Parathyroid adenoma (tissue), 2 donors: Measurements from ENCODE around the gene TTC39A.

Source experiments
- H2AFZ ChIP-seq: fragments of 300-600 bp; sonication (generic); one replicate; pipeline ENCODE4 v1.7.0; 2017; ENCODE audit warnings: antibody characterized with exemption, mild to moderate bottlenecking
- H3K27ac ChIP-seq: fragments of 300-600 bp; sonication (generic); one replicate; pipeline ENCODE4 v1.7.0; 2017
- H3K27me3 ChIP-seq: fragments of 300-600 bp; sonication (generic); one replicate; pipeline ENCODE4 v1.7.0; 2017; ENCODE audit warnings: low read length; ENCODE audit not compliant: control insufficient read depth, insufficient read depth
- H3K36me3 ChIP-seq: fragments of 300-600 bp; sonication (generic); one replicate; pipeline ENCODE4 v1.7.0; 2017; ENCODE audit warnings: low read length; ENCODE audit not compliant: control insufficient read depth, insufficient read depth
- H3K4me1 ChIP-seq: fragments of 300-600 bp; sonication (generic); one replicate; pipeline ENCODE4 v1.7.0; 2017; ENCODE audit warnings: control low read depth
- H3K4me2 ChIP-seq: fragments of 300-600 bp; sonication (generic); one replicate; pipeline ENCODE4 v1.7.0; 2017; ENCODE audit warnings: low read length
- H3K4me3 ChIP-seq: fragments of 300-600 bp; sonication (generic); one replicate; pipeline ENCODE4 v1.7.0; 2017; ENCODE audit warnings: low read depth, low read length
- H3K79me2 ChIP-seq: fragments of 300-600 bp; sonication (generic); one replicate; pipeline ENCODE4 v1.7.0; 2017; ENCODE audit warnings: control low read depth
- H3K9ac ChIP-seq: fragments of 300-600 bp; sonication (generic); one replicate; pipeline ENCODE4 v1.7.0; 2017; ENCODE audit warnings: mild to moderate bottlenecking
- H3K9me3 ChIP-seq: fragments of 300-600 bp; sonication (generic); one replicate; pipeline ENCODE4 v1.7.0; 2017; ENCODE audit warnings: low read length; ENCODE audit not compliant: control insufficient read depth
- TF ChIP-seq, protein P1 (sequence below): fragments of 300-600 bp; sonication (generic); IDR thresholded peaks from one replicate; pipeline ENCODE4 v1.7.0; 2017; ENCODE audit warnings: antibody characterized with exemption, mild to moderate bottlenecking
- donor health status: primary hyperparathyroidism.

Gene TTC39A

DNA sequence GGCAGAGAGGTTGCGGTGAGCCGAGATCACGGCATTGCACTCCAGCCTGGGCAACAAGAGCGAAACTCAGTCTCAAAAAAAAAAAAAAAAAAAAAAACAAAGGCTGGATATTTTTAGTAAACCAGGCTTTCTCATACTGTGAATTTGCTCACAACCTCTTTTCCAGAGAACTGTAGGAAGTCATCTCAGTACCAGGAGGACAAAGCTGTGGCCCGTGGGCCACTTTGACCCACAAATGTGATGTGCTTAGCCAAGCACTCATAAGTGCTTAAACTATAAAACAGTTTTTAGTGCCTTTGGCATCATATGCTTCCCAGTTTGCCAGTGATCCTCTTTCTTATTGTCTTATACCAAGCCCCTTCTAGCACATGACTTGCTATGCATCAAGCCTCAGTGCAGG, 47.8 kb downstream of the TTC39A start:
- Histone ChIP-seq H3K27ac (no peak overlapping the region), H2AFZ (no peak overlapping the region), H3K36me3 (no peaks in the 10 kb centered on the region), H3K79me2 (no peaks in the 10 kb centered on the region), H3K9ac (no peak overlapping the region), H3K9me3 (no peaks in the 10 kb centered on the region), H3K27me3 (no peaks in the 10 kb centered on the region), H3K4me2 (no peak overlapping the region), H3K4me1 (peaks cover 6% of the 10 kb centered on the region), H3K4me3 (no peak overlapping the region)
- TF ChIP-seq, protein P1, sequence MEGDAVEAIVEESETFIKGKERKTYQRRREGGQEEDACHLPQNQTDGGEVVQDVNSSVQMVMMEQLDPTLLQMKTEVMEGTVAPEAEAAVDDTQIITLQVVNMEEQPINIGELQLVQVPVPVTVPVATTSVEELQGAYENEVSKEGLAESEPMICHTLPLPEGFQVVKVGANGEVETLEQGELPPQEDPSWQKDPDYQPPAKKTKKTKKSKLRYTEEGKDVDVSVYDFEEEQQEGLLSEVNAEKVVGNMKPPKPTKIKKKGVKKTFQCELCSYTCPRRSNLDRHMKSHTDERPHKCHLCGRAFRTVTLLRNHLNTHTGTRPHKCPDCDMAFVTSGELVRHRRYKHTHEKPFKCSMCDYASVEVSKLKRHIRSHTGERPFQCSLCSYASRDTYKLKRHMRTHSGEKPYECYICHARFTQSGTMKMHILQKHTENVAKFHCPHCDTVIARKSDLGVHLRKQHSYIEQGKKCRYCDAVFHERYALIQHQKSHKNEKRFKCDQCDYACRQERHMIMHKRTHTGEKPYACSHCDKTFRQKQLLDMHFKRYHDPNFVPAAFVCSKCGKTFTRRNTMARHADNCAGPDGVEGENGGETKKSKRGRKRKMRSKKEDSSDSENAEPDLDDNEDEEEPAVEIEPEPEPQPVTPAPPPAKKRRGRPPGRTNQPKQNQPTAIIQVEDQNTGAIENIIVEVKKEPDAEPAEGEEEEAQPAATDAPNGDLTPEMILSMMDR = no peak

DNA sequence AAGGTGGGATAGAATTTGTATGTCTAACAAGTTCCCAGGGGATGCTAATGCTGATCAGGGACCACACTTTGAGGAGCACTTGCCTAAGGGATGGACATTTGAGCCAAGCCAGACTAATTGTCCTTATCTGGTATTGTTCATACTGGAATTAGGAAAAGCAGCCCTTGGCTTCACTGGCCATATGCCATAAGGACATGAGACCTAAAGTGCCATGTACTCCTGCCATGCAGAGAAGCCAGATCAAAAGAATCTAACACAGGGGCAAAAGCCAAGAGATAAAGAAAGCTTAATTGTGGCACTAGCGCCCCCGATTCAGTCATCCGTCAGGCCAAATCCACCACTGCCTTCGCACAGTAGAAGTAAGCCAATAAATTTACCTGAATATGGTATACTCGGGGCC, 48.6 kb downstream of the TTC39A start:
- Histone ChIP-seq H3K36me3 (no peaks in the 10 kb centered on the region), H3K27me3 (no peaks in the 10 kb centered on the region), H3K27ac (no peak overlapping the region), H3K4me1 (peaks cover 6% of the 10 kb centered on the region), H3K79me2 (no peaks in the 10 kb centered on the region), H2AFZ (no peak overlapping the region), H3K4me2 (no peak overlapping the region), H3K9me3 (no peaks in the 10 kb centered on the region), H3K9ac (no peak overlapping the region), H3K4me3 (no peak overlapping the region)
- TF ChIP-seq, protein P1 = no peak

DNA sequence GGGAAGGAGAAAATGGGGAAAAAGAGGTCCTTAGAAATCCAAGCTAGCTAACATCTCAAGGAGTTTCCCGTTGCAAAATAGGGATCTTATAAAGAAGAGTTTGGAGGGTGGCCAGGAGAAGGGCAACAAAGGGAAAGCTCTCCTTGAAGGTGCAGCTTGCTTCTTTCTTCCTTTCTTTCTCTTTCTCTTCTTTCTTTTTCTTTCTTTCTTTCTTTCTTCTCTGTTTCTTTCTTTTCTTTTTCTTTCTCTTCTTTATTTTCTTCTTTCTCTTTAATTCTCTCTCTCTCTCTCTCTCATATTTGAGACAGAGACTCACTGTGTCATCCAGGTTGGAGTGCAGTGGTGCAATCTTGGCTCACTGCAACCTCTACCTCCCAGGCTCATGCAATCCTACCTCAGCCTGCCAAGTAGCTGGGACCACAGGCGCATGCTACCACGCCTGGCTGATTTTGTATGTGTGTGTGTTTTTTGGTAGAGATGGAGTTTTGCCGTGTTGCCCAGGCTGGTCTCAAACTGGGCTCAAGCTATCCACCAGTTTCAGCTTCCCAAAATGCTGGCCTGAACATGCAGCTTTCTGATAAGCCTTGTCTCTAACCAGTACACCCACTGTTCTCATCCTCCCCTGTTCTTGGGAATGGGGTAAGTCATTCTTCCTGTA, 49.9 kb downstream of the TTC39A start:
- H3K9ac ChIP-seq = no peak overlapping the region
- no peak overlapping the region for H3K4me2 ChIP-seq
- peaks cover 6% of the 10 kb centered on the region for H3K4me1 ChIP-seq
- no peaks in the 10 kb centered on the region for H3K9me3 ChIP-seq
- no peak overlapping the region for H3K27ac ChIP-seq
- H3K4me3 ChIP-seq = no peak overlapping the region
- TF ChIP-seq, protein P1 = no peak
- no peak overlapping the region for H2AFZ ChIP-seq
- no peaks in the 10 kb centered on the region for H3K27me3 ChIP-seq
- no peaks in the 10 kb centered on the region for H3K36me3 ChIP-seq
- no peaks in the 10 kb centered on the region for H3K79me2 ChIP-seq

DNA sequence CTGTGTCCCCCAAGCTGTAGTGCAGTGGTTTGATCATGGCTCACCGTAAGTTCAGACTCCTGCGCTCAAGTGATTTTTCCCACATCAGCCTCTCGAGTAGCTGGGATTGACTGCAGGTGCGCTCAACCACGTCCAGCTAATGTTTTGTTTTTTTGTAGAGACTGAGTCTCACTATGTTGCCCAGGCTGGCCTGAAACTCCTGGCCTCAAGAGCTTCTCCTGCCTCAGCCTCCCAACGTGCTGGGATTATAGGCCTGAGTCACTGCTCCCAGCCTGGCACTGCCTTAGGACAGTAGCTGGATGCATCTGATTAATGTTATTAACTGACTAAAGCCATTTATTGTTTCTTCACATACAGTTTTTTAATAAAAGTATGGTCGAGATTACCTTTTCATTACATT, 54.1 kb downstream of the TTC39A start:
- TF ChIP-seq, protein P1 = no peak

DNA sequence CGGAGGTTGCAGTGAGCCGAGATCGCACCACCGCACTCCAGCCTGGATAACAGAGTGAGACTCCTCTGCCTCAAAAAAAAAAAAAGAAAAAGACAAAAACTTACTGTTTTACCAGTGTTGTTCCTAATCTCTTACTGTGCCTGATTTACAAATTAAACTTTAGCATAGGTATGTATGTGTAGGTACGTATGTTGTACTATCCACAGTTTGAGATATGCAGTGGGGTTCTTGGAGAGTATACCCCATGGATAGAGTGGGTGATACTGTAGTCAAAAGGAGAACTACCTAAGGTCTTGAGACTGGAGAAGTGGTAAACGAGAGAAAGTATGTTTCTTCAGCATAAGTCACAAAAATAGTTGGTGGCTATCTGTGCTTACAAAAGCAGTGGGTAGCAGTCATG, 55.7 kb downstream of the TTC39A start:
- H3K79me2 ChIP-seq = no peaks in the 10 kb centered on the region
- no peak overlapping the region for H3K4me3 ChIP-seq
- TF ChIP-seq, protein P1 = no peak
- H3K9ac ChIP-seq = no peak overlapping the region
- no peaks in the 10 kb centered on the region for H3K4me1 ChIP-seq
- H3K27me3 ChIP-seq = no peaks in the 10 kb centered on the region
- no peaks in the 10 kb centered on the region for H3K36me3 ChIP-seq
- H3K27ac ChIP-seq = no peak overlapping the region
- no peaks in the 10 kb centered on the region for H3K9me3 ChIP-seq
- no peak overlapping the region for H3K4me2 ChIP-seq
- no peak overlapping the region for H2AFZ ChIP-seq

More for the DNA sequence above, 54.1 kb downstream of the TTC39A start:
- Histone ChIP-seq H3K4me2 (no peak overlapping the region), H3K79me2 (no peaks in the 10 kb centered on the region), H3K4me1 (no peaks in the 10 kb centered on the region), H2AFZ (no peak overlapping the region), H3K27me3 (no peaks in the 10 kb centered on the region), H3K9ac (no peak overlapping the region), H3K4me3 (no peak overlapping the region), H3K36me3 (no peaks in the 10 kb centered on the region), H3K27ac (no peak overlapping the region), H3K9me3 (no peaks in the 10 kb centered on the region)
